ENCODE data around the gene RPL18A.

Gene RPL18A

DNA sequence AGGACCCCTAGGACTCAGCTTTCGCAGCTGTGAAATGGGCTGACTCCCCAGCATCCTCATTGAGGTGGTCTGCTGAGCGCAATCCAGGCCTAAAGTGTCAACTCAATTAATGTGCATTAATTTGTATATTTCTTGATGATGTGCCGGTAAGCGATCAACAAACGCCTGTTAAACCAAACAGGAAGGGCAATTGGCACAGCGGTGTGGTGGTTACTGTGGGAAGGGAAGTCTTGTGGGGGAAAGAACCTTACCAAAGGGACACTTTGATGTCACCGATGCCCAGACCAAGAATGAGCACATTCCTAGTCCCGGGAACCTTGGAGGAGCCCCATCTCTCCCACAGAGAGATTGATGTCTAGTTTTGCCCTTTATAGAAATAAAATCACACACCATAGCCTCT, 13.6 kb upstream of the RPL18A start:
- in situ Hi-C loops (cut with HindIII; ENCODE audit: low pct_unique_long_range_greater_than_20kb, low sequenced_read_pairs): no loop called here

DNA sequence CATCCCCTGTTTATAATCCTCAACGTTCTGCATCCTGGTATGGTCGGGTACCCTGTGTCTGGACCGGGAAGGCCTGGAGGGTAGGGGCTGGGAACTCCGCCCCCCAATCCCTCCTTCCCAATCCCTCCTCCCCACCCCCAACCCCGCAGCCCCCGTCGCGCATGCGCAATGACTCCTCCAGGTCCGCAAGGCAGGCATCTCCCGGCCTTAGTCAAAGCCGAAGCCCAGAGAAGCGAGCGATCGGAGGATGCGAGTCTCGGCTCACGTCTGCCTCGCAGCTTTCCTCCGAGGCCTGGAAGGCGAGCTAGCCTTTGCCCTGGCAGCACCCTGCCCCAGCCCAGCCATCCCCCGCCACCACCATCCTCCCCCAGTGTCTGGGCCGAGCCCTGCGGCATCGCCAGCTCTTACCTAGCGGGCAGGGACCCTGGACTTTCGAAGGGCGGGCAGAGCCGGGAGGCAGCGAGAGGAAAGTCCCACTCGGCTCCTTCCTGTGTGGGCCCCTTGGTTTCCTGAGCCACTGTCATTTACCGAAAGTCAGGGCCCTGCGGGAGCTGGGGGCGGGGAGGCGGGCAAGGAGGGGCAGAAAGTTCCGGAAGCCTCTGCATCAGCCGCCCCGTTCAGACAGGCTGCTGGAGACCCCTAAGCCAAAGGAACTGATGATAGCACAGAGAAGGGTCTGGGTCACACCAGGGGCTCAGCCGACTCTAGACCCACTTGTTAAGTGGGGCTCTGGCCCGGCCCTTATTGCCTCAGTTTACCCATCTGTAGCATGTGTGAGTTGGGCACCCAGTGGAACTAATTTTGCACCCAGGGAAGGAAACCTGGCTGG, 12.0 kb upstream of the RPL18A start, which contains the start of gene JAK3:
Gene JAK3 (minus strand): TSS at position 445 of the 829 bp plus-strand sequence. CDS start 3,565 bp downstream, outside the sequence.
- no peak for DNase-seq (ENCODE audit: low read depth in 1 of 2, low spot score in 1 of 2)
- TF ChIP-seq JUND (IDR thresholded peaks at IDR 0.05; ENCODE audit: low read depth): no peak
- in situ Hi-C loops (cut with HindIII; ENCODE audit: low pct_unique_long_range_greater_than_20kb, low sequenced_read_pairs): no loop called here

More for the DNA sequence above, 13.6 kb upstream of the RPL18A start:
- no peak for TF ChIP-seq JUND (IDR thresholded peaks at IDR 0.05; ENCODE audit: low read depth)
- DNase-seq (ENCODE audit: low read depth in 1 of 2, low spot score in 1 of 2): no peak

- no peak for DNase-seq (ENCODE audit: low read depth in 1 of 2, low spot score in 1 of 2)
- in situ Hi-C loops (cut with HindIII; ENCODE audit: low pct_unique_long_range_greater_than_20kb, low sequenced_read_pairs): no loop called here
- TF ChIP-seq JUND (IDR thresholded peaks at IDR 0.05; ENCODE audit: low read depth): no peak
Measured at GRCh38 chr19:17848595-17849292, 11.0 kb upstream of the RPL18A start.

GRCh38 chr19:17854061-17854460, 5.6 kb upstream of the RPL18A start:
- in situ Hi-C loops (cut with HindIII; ENCODE audit: low pct_unique_long_range_greater_than_20kb, low sequenced_read_pairs): no loop called here
- no peak for TF ChIP-seq JUND (IDR thresholded peaks at IDR 0.05; ENCODE audit: low read depth)
- DNase-seq (ENCODE audit: low read depth in 1 of 2, low spot score in 1 of 2): no peak

GRCh38 chr19:17855280-17856152, 4.2 kb upstream of the RPL18A start:
- TF ChIP-seq JUND (IDR thresholded peaks at IDR 0.05; ENCODE audit: low read depth): no peak
- DNase-seq (ENCODE audit: low read depth in 1 of 2, low spot score in 1 of 2): peak; percentile 69 to 77
- in situ Hi-C loops (cut with HindIII; ENCODE audit: low pct_unique_long_range_greater_than_20kb, low sequenced_read_pairs): no loop called here

DNA sequence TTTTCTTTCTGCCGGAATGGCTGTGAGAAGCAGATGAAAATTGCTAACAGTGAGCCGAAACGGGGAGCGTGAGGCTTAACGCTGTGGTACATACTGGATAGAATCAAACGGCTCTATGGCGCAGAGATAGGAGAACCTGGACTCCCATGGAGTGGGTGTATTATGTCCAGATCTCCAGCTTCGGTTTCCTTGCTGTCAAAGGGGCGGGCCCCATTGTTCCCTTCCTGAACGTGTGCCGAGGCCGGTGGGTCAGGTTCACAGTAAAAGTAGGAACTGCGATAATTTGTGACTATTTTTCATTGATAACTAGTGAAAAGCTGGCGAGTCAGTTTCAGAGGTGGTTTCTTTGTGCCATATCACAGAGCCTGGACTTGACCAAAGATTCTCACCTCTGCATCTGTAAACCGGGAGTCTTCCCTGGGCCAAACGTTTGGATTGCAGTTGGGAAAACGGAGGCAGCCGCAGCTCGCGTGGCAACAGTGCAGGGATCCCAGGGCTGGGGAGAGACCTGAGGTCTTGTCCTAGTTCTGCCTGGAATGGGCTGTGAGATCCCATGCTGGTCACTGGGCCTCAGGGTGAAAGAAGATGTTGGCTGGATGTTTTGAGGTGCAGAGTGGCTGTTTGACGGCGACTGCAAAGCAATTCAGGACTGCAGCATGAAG, 752 bp downstream of the RPL18A start:
- in situ Hi-C loops (cut with HindIII; ENCODE audit: low pct_unique_long_range_greater_than_20kb, low sequenced_read_pairs): no loop called here
- no peak for TF ChIP-seq JUND (IDR thresholded peaks at IDR 0.05; ENCODE audit: low read depth)
- DNase-seq (ENCODE audit: low read depth in 1 of 2, low spot score in 1 of 2): no peak

DNA sequence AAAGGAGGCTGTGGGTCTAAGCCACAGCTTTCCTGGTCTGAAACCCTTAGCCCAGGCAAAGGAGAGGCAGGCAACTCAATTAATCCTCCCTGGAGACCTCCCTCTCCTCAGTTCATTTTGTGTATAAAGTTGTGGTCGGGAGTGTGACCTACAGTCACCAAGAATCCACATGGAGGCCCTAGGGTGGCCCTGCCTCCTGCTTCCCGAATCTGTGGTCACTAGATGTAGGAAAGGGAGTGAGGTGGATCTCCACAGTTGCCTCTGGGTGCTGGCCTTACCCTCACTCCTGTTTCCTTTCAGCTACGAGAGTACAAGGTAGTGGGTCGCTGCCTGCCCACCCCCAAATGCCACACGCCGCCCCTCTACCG, 1.3 kb downstream of the RPL18A start:
- no peak for DNase-seq (ENCODE audit: low read depth in 1 of 2, low spot score in 1 of 2)
- no peak for TF ChIP-seq JUND (IDR thresholded peaks at IDR 0.05; ENCODE audit: low read depth)
- in situ Hi-C loops (cut with HindIII; ENCODE audit: low pct_unique_long_range_greater_than_20kb, low sequenced_read_pairs): no loop called here

- in situ Hi-C loops (cut with HindIII; ENCODE audit: low pct_unique_long_range_greater_than_20kb, low sequenced_read_pairs): no loop called here
- DNase-seq (ENCODE audit: low read depth in 1 of 2, low spot score in 1 of 2): no peak
Measured at GRCh38 chr19:17861542-17862402, 2.1 kb downstream of the RPL18A start.

GRCh38 chr19:17862711-17863519, 3.2 kb downstream of the RPL18A start:
- no peak for DNase-seq (ENCODE audit: low read depth in 1 of 2, low spot score in 1 of 2)
- no peak for TF ChIP-seq JUND (IDR thresholded peaks at IDR 0.05; ENCODE audit: low read depth)
- in situ Hi-C loops (cut with HindIII; ENCODE audit: low pct_unique_long_range_greater_than_20kb, low sequenced_read_pairs): no loop called here

More at GRCh38 chr19:17861542-17862402, 2.1 kb downstream of the RPL18A start:
- TF ChIP-seq JUND (IDR thresholded peaks at IDR 0.05; ENCODE audit: low read depth): no peak

GRCh38 chr19:17863520-17864182, 3.9 kb downstream of the RPL18A start:
- in situ Hi-C loops (cut with HindIII; ENCODE audit: low pct_unique_long_range_greater_than_20kb, low sequenced_read_pairs): no loop called here
- TF ChIP-seq JUND (IDR thresholded peaks at IDR 0.05; ENCODE audit: low read depth): no peak
- no peak for DNase-seq (ENCODE audit: low read depth in 1 of 2, low spot score in 1 of 2)
